ENCODE results near the gene DPP7.

Gene DPP7

GRCh38 chr9:137070906-137071275, 43.6 kb downstream of the DPP7 start (continued):
- TF ChIP-seq, protein P1, sequence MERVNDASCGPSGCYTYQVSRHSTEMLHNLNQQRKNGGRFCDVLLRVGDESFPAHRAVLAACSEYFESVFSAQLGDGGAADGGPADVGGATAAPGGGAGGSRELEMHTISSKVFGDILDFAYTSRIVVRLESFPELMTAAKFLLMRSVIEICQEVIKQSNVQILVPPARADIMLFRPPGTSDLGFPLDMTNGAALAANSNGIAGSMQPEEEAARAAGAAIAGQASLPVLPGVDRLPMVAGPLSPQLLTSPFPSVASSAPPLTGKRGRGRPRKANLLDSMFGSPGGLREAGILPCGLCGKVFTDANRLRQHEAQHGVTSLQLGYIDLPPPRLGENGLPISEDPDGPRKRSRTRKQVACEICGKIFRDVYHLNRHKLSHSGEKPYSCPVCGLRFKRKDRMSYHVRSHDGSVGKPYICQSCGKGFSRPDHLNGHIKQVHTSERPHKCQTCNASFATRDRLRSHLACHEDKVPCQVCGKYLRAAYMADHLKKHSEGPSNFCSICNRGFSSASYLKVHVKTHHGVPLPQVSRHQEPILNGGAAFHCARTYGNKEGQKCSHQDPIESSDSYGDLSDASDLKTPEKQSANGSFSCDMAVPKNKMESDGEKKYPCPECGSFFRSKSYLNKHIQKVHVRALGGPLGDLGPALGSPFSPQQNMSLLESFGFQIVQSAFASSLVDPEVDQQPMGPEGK (tag by site-specific recombination; IDR thresholded peaks at IDR 0.05), result 0 out of 2 replicates have a peak, but pooled peaks have one; percentile 81
- TF ChIP-seq, protein P2, sequence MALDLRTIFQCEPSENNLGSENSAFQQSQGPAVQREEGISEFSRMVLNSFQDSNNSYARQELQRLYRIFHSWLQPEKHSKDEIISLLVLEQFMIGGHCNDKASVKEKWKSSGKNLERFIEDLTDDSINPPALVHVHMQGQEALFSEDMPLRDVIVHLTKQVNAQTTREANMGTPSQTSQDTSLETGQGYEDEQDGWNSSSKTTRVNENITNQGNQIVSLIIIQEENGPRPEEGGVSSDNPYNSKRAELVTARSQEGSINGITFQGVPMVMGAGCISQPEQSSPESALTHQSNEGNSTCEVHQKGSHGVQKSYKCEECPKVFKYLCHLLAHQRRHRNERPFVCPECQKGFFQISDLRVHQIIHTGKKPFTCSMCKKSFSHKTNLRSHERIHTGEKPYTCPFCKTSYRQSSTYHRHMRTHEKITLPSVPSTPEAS (tag by site-specific recombination; IDR thresholded peaks at IDR 0.05), result no peak
- TF ChIP-seq PRDM6 (tag by site-specific recombination; IDR thresholded peaks at IDR 0.05) (no peak), ZBTB1 (tag by site-specific recombination; IDR thresholded peaks at IDR 0.05) (no peak), ZNF16 (tag by site-specific recombination; IDR thresholded peaks at IDR 0.05; ENCODE audit: low read depth) (no peak), BCL11A (tag by site-specific recombination; IDR thresholded peaks at IDR 0.05; ENCODE audit: low read depth) (no peak), ZNF341 (tag by site-specific recombination; IDR thresholded peaks at IDR 0.05; ENCODE audit: low read depth) (no peak), WT1 (tag by site-specific recombination; IDR thresholded peaks at IDR 0.05) (no peak), ZNF704 (tag by site-specific recombination; IDR thresholded peaks at IDR 0.05) (no peak), GLIS2 (tag by site-specific recombination; IDR thresholded peaks at IDR 0.05) (peak; percentile 80), KLF1 (tag by site-specific recombination; IDR thresholded peaks at IDR 0.05) (no peak), ZBTB10 (tag by site-specific recombination; IDR thresholded peaks at IDR 0.05) (no peak; the same call in 1 of the 2 replicates), ZSCAN23 (tag by site-specific recombination; IDR thresholded peaks at IDR 0.05) (peak; percentile 15; the same call in 1 of the 2 replicates), ZNF654 (tag by site-specific recombination; IDR thresholded peaks at IDR 0.05; ENCODE audit: low read depth) (no peak), ZBTB17 (tag by site-specific recombination; IDR thresholded peaks at IDR 0.05) (0 out of 2 replicates have a peak, but pooled peaks have one; percentile 22), ZNF292 (tag by site-specific recombination; IDR thresholded peaks at IDR 0.05; ENCODE audit: borderline replicate concordance, low read depth) (no peak), ZNF155 (tag by site-specific recombination; IDR thresholded peaks at IDR 0.05) (no peak), SETDB1 (IDR thresholded peaks at IDR 0.05; ENCODE audit: insufficient read length, low read length) (no peak), ZNF571 (tag by site-specific recombination; IDR thresholded peaks at IDR 0.05) (no peak), YY1 (tag by site-specific recombination; IDR thresholded peaks at IDR 0.05) (no peak), ZNF274 (IDR thresholded peaks at IDR 0.05; ENCODE audit: low read length) (no peak), ZNF274 (tag by site-specific recombination; IDR thresholded peaks at IDR 0.05; ENCODE audit: borderline replicate concordance) (no peak), KLF16 (tag by site-specific recombination; IDR thresholded peaks at IDR 0.05) (no peak; the same call in 1 of the 2 replicates), OSR2 (tag by site-specific recombination; IDR thresholded peaks at IDR 0.05) (no peak), ZNF76 (tag by site-specific recombination; IDR thresholded peaks at IDR 0.05; ENCODE audit: borderline replicate concordance, low read depth) (no peak), KLF8 (tag by site-specific recombination; IDR thresholded peaks at IDR 0.05) (peak; percentile 9; the same call in 1 of the 2 replicates), ZNF777 (tag by site-specific recombination; IDR thresholded peaks at IDR 0.05; ENCODE audit: borderline replicate concordance) (no peak), ZNF423 (tag by site-specific recombination; IDR thresholded peaks at IDR 0.05) (0 out of 2 replicates have a peak, but pooled peaks have one; percentile 12)
- TF ChIP-seq, protein P3, sequence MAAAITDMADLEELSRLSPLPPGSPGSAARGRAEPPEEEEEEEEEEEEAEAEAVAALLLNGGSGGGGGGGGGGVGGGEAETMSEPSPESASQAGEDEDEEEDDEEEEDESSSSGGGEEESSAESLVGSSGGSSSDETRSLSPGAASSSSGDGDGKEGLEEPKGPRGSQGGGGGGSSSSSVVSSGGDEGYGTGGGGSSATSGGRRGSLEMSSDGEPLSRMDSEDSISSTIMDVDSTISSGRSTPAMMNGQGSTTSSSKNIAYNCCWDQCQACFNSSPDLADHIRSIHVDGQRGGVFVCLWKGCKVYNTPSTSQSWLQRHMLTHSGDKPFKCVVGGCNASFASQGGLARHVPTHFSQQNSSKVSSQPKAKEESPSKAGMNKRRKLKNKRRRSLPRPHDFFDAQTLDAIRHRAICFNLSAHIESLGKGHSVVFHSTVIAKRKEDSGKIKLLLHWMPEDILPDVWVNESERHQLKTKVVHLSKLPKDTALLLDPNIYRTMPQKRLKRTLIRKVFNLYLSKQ (tag by site-specific recombination; IDR thresholded peaks at IDR 0.05; ENCODE audit: borderline replicate concordance), result no peak
- TF ChIP-seq, protein P4, sequence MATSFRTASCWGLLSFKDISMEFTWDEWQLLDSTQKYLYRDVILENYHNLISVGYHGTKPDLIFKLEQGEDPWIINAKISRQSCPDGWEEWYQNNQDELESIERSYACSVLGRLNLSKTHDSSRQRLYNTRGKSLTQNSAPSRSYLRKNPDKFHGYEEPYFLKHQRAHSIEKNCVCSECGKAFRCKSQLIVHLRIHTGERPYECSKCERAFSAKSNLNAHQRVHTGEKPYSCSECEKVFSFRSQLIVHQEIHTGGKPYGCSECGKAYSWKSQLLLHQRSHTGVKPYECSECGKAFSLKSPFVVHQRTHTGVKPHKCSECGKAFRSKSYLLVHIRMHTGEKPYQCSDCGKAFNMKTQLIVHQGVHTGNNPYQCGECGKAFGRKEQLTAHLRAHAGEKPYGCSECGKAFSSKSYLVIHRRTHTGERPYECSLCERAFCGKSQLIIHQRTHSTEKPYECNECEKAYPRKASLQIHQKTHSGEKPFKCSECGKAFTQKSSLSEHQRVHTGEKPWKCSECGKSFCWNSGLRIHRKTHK (tag by site-specific recombination; IDR thresholded peaks at IDR 0.05), result no peak
